Prostate gland (tissue), 2 donors: ENCODE results near the gene CCDC148.

ENCODE experiments used
- CTCF ChIP-seq, 4 experiments: fragments of 200-600 bp in 2 of 4; fragments of 450-650 bp in 2 of 4; sonication (generic) in 2 of 4; IDR thresholded peaks; 1 replicate in 3 of 4; 2 replicates in 1 of 4; pipeline ENCODE4 v1.5.1; 2016 to 2019; ENCODE audit warnings: antibody characterized with exemption in 4 of 4, mild to moderate bottlenecking in 2 of 4, moderate library complexity in 2 of 4
- POLR2A ChIP-seq: fragments of 450-650 bp; IDR thresholded peaks from one replicate; pipeline ENCODE4 v1.6.1; 2016; ENCODE audit warnings: antibody characterized with exemption, mild to moderate bottlenecking

- TF ChIP-seq CTCF (IDR thresholded peaks at IDR 0.05) (no peak), POLR2A (no peak)
These were observed 244.3 kb downstream of the CCDC148 start for GRCh38 chr2:158212301-158212700.
